Upper lobe of right lung (tissue), 1 donor: ENCODE data around the gene LIN28B. TPM values are rescaled to one million over a fixed set of nuclear protein-coding genes. Genes with fewer than 3 reads are reported as not detected.
"Not testable (repeated sequence)": the region's sequence is repeated elsewhere in the genome, so short reads cannot be mapped to it uniquely, and the experiment has no call there.

Source experiments
- ATAC-seq: fragments of 200-7000 bp; cut with Tn5 transposase; one replicate; pipeline ENCODE4 v1.9.1; 2020; ENCODE audit warnings: mild to moderate bottlenecking, moderate library complexity
- DNase-seq: peaks from one replicate; pipeline ENCODE4 v3.0.0-alpha.2; 2020
- H3K27ac ChIP-seq: fragments of 200-600 bp; one replicate; pipeline ENCODE4 v1.8.0; 2022
- H3K27me3 ChIP-seq: fragments of 200-600 bp; one replicate; pipeline ENCODE4 v1.8.0; 2022; ENCODE audit warnings: mild to moderate bottlenecking
- H3K36me3 ChIP-seq: fragments of 200-600 bp; one replicate; pipeline ENCODE4 v1.8.0; 2022
- H3K4me1 ChIP-seq: fragments of 200-600 bp; one replicate; pipeline ENCODE4 v1.8.0; 2022
- H3K4me3 ChIP-seq: fragments of 200-600 bp; one replicate; pipeline ENCODE4 v1.8.0; 2022; ENCODE audit warnings: mild to moderate bottlenecking
- H3K9me3 ChIP-seq: fragments of 200-600 bp; one replicate; pipeline ENCODE4 v1.8.0; 2022
- intact Hi-C: fragments of 100-400 bp; cut with DNase I; formaldehyde crosslinking; loops from one replicate; pipeline ENCODE4 v1.11.0; 2022
- total RNA-seq: library from RNA; stranded (reverse); fragmentation: NEBNext Ultra II Directional; extraction: Animal tissue kit (Norgen Biotek cat#: 25700); gene quantifications from one replicate; pipeline ENCODE4 v1.2.1, GENCODE V29; 2021
- TF ChIP-seq, protein P1 (sequence below): fragments of 200-600 bp; IDR thresholded peaks from one replicate; pipeline ENCODE4 v1.8.0; 2022; ENCODE audit warnings: antibody characterized with exemption
- donor health status: DM: no; HTN: yes; CAD: no; lungs with severe emphysema.

Gene LIN28B
- total RNA-seq, 1 donor from 2014 or later, result not detected

DNA sequence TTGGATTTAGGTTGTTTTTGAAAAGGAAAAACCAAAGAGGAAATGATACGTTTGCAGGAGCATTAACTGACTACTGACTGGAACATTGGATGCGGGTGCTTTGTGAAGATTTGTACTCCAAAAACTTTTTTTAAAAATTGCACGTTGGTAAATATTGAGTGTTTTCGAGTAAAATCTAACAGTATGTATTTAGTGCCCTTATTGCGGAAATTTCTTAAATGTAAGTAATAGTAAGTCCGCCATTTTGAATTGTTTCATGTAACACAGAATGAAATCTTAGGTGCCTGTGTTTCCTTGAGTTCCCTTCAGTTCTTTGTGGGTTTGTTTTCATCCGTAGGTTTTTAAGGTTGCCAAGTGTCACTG lies 15.2 kb upstream of the LIN28B start:
- Histone ChIP-seq H3K36me3 (no peaks in the 10 kb centered on the region), H3K27ac (no peak overlapping the region), H3K27me3 (peaks cover 86% of the 10 kb centered on the region), H3K4me1 (no peaks in the 10 kb centered on the region), H3K9me3 (no peaks in the 10 kb centered on the region), H3K4me3 (no peak overlapping the region)
- intact Hi-C loops, result no loop called here
- TF ChIP-seq, protein P1, sequence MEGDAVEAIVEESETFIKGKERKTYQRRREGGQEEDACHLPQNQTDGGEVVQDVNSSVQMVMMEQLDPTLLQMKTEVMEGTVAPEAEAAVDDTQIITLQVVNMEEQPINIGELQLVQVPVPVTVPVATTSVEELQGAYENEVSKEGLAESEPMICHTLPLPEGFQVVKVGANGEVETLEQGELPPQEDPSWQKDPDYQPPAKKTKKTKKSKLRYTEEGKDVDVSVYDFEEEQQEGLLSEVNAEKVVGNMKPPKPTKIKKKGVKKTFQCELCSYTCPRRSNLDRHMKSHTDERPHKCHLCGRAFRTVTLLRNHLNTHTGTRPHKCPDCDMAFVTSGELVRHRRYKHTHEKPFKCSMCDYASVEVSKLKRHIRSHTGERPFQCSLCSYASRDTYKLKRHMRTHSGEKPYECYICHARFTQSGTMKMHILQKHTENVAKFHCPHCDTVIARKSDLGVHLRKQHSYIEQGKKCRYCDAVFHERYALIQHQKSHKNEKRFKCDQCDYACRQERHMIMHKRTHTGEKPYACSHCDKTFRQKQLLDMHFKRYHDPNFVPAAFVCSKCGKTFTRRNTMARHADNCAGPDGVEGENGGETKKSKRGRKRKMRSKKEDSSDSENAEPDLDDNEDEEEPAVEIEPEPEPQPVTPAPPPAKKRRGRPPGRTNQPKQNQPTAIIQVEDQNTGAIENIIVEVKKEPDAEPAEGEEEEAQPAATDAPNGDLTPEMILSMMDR, result no peak
- ATAC-seq, result no peak
- DNase-seq, result no peak

- Histone ChIP-seq H3K27ac (no peak overlapping the region), H3K27me3 (peaks cover 79% of the 10 kb centered on the region), H3K36me3 (no peaks in the 10 kb centered on the region), H3K4me1 (no peaks in the 10 kb centered on the region), H3K9me3 (no peaks in the 10 kb centered on the region), H3K4me3 (no peak overlapping the region)
- TF ChIP-seq, protein P1, result no peak
- ATAC-seq (no peak), DNase-seq (no peak)
- intact Hi-C loops, result no loop called here
Observed at GRCh38 chr6:104943781-104944180, 13.1 kb upstream of the LIN28B start.

DNA sequence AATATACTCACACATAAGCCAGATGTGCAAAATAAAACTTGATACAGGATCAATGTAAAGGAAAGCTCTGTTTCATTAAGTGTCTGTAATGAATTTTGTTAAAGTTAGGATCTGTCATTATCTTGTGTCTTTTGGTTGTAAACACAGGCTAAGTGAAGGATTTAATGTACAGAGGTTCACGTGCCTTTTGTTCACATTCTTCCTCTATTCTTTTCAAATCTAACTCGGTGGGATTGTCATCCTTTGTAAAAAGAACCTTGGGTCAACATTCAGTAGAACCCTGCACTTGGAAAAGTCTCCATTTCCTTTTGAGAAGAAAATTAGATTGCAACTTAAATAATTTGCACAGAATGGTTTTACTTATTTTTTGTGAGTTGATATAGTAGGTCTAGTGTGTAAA lies 7.7 kb upstream of the LIN28B start:
- intact Hi-C loops, result no loop called here
- H3K4me3 ChIP-seq, result no peak overlapping the region
- no peaks in the 10 kb centered on the region for H3K4me1 ChIP-seq
- H3K9me3 ChIP-seq, result no peaks in the 10 kb centered on the region
- TF ChIP-seq, protein P1, result no peak
- ATAC-seq (no peak), DNase-seq (no peak)
- H3K27ac ChIP-seq, result no peak overlapping the region
- H3K27me3 ChIP-seq, result peaks cover 81% of the 10 kb centered on the region
- no peaks in the 10 kb centered on the region for H3K36me3 ChIP-seq

DNA sequence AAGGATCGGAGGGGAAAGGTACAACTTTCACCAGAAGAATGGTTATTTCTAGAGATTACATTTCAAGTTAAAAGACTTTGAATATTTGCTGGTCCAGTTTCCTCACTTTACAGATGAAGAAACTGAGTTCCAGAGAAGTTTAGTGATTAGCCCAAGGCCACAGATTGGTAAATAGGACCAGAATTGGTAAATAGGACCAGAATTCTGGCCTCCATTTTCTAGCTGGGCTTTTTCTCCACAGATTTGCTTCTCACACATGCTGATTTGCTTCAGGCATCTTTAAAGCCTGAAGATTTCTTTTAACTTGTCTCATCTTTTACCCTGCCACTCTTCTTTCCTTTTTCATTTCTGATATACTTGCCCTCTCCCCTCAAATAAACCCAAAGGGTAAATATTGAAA lies 5.2 kb upstream of the LIN28B start:
- ATAC-seq (no peak), DNase-seq (no peak)
- H3K27me3 ChIP-seq, result peaks cover 83% of the 10 kb centered on the region
- intact Hi-C loops, result no loop called here
- H3K27ac ChIP-seq, result no peak overlapping the region
- H3K9me3 ChIP-seq, result no peaks in the 10 kb centered on the region
- H3K36me3 ChIP-seq, result no peaks in the 10 kb centered on the region
- no peaks in the 10 kb centered on the region for H3K4me1 ChIP-seq
- TF ChIP-seq, protein P1, result no peak
- no peak overlapping the region for H3K4me3 ChIP-seq

GRCh38 chr6:104952911-104953399 lies 4.0 kb upstream of the LIN28B start:
- Histone ChIP-seq H3K27me3 (peaks cover 89% of the 10 kb centered on the region), H3K9me3 (no peaks in the 10 kb centered on the region), H3K36me3 (no peaks in the 10 kb centered on the region), H3K4me1 (no peaks in the 10 kb centered on the region), H3K4me3 (no peak overlapping the region), H3K27ac (no peak overlapping the region)
- DNase-seq (no peak), ATAC-seq (no peak)
- TF ChIP-seq, protein P1, result no peak
- intact Hi-C loops, result no loop called here

- H3K4me1 ChIP-seq, H3K36me3 ChIP-seq, H3K27ac ChIP-seq, H3K4me3 ChIP-seq, intact Hi-C loops, H3K9me3 ChIP-seq, DNase-seq, ATAC-seq: not testable (repeated sequence)
- H3K27me3 ChIP-seq, result peaks cover 96% of the 10 kb centered on the region
Observed at GRCh38 chr6:104953400-104954189, 3.3 kb upstream of the LIN28B start.
